ENCODE results near the gene MRPL28.
"Not testable (repeated sequence)": the region's sequence is repeated elsewhere in the genome, so short reads cannot be mapped to it uniquely, and the experiment has no call there.

MRPL28 gene

DNA sequence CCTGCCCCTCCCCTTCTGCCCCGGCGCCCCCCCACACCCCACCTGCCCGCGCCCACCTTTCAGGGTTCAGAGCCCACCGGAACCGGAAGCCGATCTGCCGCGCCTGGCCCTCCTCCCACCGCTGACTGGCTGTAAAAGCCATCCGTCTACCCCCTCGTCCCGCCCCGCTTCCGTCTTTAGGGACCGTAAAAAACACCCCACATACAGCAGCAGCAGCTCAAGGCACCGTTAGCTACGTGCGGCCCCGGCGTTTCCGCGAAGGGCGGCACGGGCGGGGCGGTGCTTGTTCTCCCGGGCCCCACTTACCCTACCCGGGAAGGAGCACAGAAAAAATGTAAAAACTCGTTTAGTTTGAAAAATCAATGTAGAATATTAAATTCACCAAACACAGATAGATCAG, at the start of gene MRPL28:
Gene MRPL28 (minus strand): TSS at position 96 of the 400 bp plus-strand sequence. CDS start 320 bp downstream, outside the sequence.
- ChIA-PET CTCF (interaction anchor here (1.1 to 1.3 kb wide), 4 partner anchors 8 to 273 kb away, joined by 4 to 6 read pairs (median 4); no protein-coding TSS in a partner anchor), POLR2A (no interaction called here)
- peak; percentile 98 for DNase-seq (ENCODE audit: extremely low spot score)
- TF ChIP-seq, protein P1, sequence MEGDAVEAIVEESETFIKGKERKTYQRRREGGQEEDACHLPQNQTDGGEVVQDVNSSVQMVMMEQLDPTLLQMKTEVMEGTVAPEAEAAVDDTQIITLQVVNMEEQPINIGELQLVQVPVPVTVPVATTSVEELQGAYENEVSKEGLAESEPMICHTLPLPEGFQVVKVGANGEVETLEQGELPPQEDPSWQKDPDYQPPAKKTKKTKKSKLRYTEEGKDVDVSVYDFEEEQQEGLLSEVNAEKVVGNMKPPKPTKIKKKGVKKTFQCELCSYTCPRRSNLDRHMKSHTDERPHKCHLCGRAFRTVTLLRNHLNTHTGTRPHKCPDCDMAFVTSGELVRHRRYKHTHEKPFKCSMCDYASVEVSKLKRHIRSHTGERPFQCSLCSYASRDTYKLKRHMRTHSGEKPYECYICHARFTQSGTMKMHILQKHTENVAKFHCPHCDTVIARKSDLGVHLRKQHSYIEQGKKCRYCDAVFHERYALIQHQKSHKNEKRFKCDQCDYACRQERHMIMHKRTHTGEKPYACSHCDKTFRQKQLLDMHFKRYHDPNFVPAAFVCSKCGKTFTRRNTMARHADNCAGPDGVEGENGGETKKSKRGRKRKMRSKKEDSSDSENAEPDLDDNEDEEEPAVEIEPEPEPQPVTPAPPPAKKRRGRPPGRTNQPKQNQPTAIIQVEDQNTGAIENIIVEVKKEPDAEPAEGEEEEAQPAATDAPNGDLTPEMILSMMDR (IDR thresholded peaks at IDR 0.05; ENCODE audit: control extremely low read depth, extremely low read depth, low read depth, missing control alignments) = no peak

DNA sequence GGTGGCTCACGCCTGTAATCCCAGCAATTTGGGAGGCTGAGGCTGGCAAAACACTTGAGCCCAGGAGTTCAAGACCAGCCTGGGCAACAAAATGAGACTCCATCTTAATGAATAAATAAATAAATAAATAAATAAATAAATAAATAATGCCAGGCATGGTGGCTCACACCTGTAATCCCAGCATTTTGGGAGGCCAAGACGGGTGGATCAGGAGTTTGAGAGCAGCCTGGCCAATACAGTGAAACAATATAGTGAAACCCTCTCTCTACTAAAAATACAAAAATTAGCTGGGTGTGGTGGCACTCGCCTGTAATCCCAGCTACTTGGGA, 44.8 kb upstream of the MRPL28 start:
- CTCF ChIA-PET = interaction anchor here (3.2 kb wide), 1 partner anchor 10 kb away, joined by 12 read pairs; the partner anchor contains the start of gene RAB11FIP3
- POLR2A ChIA-PET; DNase-seq (ENCODE audit: extremely low spot score): not testable (repeated sequence)

DNA sequence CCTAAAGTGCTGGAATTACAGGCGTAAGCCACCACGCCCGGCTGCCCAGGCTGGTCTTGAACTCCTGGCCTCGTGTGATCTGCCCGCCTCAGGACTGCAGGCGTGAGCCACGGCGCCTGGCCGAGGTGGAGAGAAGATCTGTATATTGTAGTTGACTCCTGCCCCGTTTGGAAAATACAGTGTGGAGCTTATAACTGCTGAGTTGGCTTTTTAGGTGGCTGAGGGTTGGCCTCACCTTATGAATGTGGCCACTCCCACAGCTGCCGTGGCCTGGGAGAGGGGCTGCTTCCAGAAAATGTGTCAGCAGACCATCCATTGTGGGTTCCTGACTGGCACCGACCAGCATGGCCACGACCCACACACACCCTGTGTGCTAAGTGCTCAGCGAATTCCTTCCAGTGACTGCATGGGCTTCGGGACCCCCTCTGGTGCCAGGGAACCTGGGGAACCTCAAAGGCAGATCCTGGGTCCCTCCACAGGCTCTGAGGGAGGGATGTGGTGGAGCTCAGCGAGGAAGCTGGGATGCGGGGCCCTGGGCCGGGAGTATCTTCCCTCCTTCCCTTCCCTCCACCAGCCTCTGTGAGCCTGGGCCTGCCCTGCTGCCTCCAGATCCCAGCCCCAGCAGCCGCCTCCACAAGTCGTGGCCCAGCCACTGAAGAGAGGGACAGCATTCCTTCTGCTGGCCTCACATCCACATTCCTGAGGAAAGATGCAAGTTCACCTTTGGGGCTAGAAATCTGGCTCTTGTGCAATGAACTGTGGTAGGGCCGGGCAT, 44.2 kb upstream of the MRPL28 start:
- ChIA-PET CTCF (interaction anchor here (1.3 to 3.2 kb wide), 2 partner anchors 11 to 13 kb away, joined by 3 to 12 read pairs; partner anchors contain the start of genes DECR2 and RAB11FIP3), POLR2A (interaction anchor here (0.6 kb wide), 1 partner anchor 13 kb away, joined by 12 read pairs; the partner anchor contains the start of gene DECR2)
- TF ChIP-seq, protein P1 (IDR thresholded peaks at IDR 0.05; ENCODE audit: control extremely low read depth, extremely low read depth, low read depth, missing control alignments) = no peak
- peak; percentile 6 for DNase-seq (ENCODE audit: extremely low spot score)

DNA sequence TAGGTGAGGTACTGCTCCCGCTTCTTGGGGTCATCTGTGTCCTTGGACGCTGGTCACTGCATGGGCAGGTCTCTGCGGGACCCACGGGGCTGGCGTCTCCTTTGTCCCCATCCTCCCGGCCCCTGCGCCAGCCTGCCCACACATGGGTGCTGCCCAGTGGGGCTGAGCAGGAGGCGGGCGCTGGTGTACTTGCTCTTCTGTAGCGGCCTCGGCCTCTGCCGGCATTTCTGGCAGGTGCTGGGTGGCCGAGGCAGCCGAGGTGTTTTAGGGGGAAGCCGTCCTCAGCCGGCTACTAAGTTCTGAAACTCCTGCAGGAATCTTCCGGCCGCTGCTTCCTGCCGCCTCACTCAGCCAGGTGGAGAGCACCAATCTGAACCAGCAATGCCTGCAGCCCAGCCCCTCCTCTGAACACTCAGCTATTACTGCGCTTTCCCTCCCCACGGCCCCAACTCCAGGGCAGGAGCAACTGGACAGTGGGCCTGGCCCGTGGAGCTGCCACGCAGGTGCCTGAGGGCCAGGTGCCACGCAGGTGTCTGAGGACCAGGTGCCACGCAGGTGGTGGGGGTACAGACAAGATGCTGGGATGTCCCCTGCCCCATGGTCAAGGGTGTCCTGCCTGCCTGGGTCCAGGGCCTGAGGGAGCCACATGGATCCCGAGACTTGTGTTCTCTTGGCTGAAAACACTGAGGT, 41.4 kb upstream of the MRPL28 start:
- ChIA-PET CTCF (interaction anchor here (1.5 kb wide), 1 partner anchor 27 kb away, joined by 3 read pairs; no protein-coding TSS in a partner anchor), POLR2A (no interaction called here)
- TF ChIP-seq, protein P1 (IDR thresholded peaks at IDR 0.05; ENCODE audit: control extremely low read depth, extremely low read depth, low read depth, missing control alignments) = no peak
- peak; percentile 11 for DNase-seq (ENCODE audit: extremely low spot score)

DNA sequence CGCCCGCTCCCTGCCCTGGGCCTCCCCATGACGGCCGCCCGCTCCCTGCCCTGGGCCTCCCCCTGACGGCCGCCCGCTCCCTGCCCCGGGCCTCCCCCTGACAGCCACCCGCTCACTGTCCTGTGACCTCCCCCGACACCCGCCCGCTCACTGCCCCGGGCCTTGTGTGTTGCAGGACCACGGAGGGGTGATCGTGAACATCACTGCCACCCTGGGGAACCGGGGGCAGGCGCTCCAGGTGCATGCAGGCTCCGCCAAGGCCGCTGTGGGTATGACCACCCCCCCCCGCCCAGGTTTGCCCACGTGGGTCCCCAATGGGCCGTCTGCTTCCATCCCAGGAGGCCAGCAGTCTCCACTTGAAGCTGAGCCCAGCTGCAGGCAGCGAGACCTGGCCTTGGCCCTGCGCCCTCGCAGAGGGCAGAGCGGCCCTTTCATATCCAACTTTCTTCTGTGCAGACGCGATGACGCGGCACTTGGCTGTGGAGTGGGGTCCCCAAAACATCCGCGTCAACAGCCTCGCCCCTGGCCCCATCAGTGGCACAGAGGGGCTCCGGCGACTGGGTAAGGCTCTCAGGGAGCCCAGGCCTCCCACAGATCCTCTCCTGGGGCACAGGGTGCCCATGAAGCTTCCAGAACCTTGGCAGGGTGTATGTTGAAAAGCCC, 40.3 kb upstream of the MRPL28 start:
- no peak for DNase-seq (ENCODE audit: extremely low spot score)
- TF ChIP-seq, protein P1 (IDR thresholded peaks at IDR 0.05; ENCODE audit: control extremely low read depth, extremely low read depth, low read depth, missing control alignments) = no peak
- ChIA-PET POLR2A (no interaction called here), CTCF (no interaction called here)

DNA sequence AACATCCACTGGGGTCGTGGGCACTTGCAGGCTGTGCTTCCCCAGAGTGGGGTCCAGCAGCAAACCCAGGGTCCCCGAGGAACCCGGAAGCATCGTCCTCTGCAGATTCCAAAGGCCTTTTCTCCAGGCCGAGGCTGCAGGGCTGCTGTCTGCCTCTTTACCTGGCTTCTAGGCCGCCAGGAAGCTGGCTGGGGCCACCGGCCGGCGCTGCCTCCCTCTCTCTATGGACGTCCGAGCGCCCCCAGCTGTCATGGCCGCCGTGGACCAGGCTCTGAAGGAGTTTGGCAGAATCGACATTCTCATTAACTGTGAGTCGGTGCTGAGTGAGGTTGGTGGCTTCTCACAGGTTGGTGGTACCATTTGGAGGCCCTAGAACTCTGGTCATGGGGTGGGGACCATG, 36.9 kb upstream of the MRPL28 start:
- ChIA-PET POLR2A (no interaction called here), CTCF (no interaction called here)
- no peak for DNase-seq (ENCODE audit: extremely low spot score)
- TF ChIP-seq, protein P1 (IDR thresholded peaks at IDR 0.05; ENCODE audit: control extremely low read depth, extremely low read depth, low read depth, missing control alignments) = no peak

Data from GM10248 (cell line).